AG04449 (cell line): ENCODE results near the gene PLCG1.

Source experiments
- CTCF ChIA-PET: fragments of 350-600 bp; formaldehyde crosslinking; extraction: SDS; loops from one replicate; lab custom pipeline; 2021; ENCODE audit warnings: antibody characterized with exemption; lab: Yijun Ruan, JAX
- POLR2A ChIA-PET: fragments of 400-600, 350-600 bp; formaldehyde crosslinking; extraction: SDS; loops from one replicate; lab custom pipeline; 2020; ENCODE audit warnings: antibody characterized with exemption, inconsistent platforms; lab: Yijun Ruan, JAX
- DNase-seq: peaks from one replicate; pipeline ENCODE4 v3.0.0-alpha.2; 2010; ENCODE audit warnings: low read depth, low spot score
- H3K4me3 ChIP-seq: 2 replicates; pipeline ENCODE4 v1.5.1; 2011; ENCODE audit warnings: low read depth, mild to moderate bottlenecking, control low read depth, low read length
- CTCF ChIP-seq: IDR thresholded peaks from one replicate; pipeline ENCODE4 v1.5.1; 2011; ENCODE audit warnings: mild to moderate bottlenecking, moderate library complexity, low read length, control low read depth, inconsistent platforms; ENCODE audit not compliant: insufficient read depth; ENCODE audit errors: missing control alignments

The PLCG1 gene

GRCh38 chr20:41176711-41177552, 39.6 kb downstream of the PLCG1 start:
- POLR2A ChIA-PET = interaction anchor here (0.9 to 1.4 kb wide), 2 partner anchors 153 kb away, joined by 3 to 4 read pairs; no protein-coding TSS in a partner anchor

GRCh38 chr20:41177636-41178035, 40.3 kb downstream of the PLCG1 start:
- ChIA-PET CTCF (interaction anchor here (0.6 to 12.7 kb wide), 8 partner anchors 9 to 500 kb away, joined by 3 to 404 read pairs (median 4); partner anchors contain the start of gene LPIN3), POLR2A (interaction anchor here (0.9 kb wide), 1 partner anchor 152 kb away, joined by 3 read pairs; no protein-coding TSS in a partner anchor)
- DNase-seq = peak; percentile 87
- H3K4me3 ChIP-seq = no peak overlapping the region
- no peak for TF ChIP-seq CTCF

More at GRCh38 chr20:41176711-41177552, 39.6 kb downstream of the PLCG1 start:
- DNase-seq = no peak
- no peak overlapping the region for H3K4me3 ChIP-seq
- TF ChIP-seq CTCF = no peak
- CTCF ChIA-PET = interaction anchor here (1.1 to 12.7 kb wide), 8 partner anchors 8 to 239 kb away, joined by 3 to 404 read pairs (median 6); partner anchors contain the start of gene LPIN3

- ChIA-PET POLR2A (no interaction called here), CTCF (interaction anchor here (1.2 to 12.7 kb wide), 3 partner anchors 21 to 232 kb away, joined by 4 to 404 read pairs (median 59); partner anchors contain the start of gene LPIN3)
- no peak overlapping the region for H3K4me3 ChIP-seq
- DNase-seq = no peak
- no peak for TF ChIP-seq CTCF
Measured at GRCh38 chr20:41178495-41178894, 41.2 kb downstream of the PLCG1 start.

- ChIA-PET CTCF (interaction anchor here (3.2 kb wide), 1 partner anchor 161 kb away, joined by 18 read pairs; the partner anchor contains the start of gene LPIN3), POLR2A (no interaction called here)
- no peak overlapping the region for H3K4me3 ChIP-seq
- TF ChIP-seq CTCF = no peak
- no peak for DNase-seq
Measured at GRCh38 chr20:41178904-41179432, 41.6 kb downstream of the PLCG1 start.

GRCh38 chr20:41179961-41180360, 42.6 kb downstream of the PLCG1 start:
- ChIA-PET CTCF (interaction anchor here (1.2 to 3.2 kb wide), 4 partner anchors 22 to 160 kb away, joined by 3 to 18 read pairs (median 3); partner anchors contain the start of gene LPIN3), POLR2A (no interaction called here)
- H3K4me3 ChIP-seq = no peak overlapping the region
- no peak for TF ChIP-seq CTCF
- no peak for DNase-seq
